GM18909 (cell line): Measurements from ENCODE around the gene NCMAP.
"Not testable (repeated sequence)": the region's sequence is repeated elsewhere in the genome, so short reads cannot be mapped to it uniquely, and the experiment has no call there.

Source experiments
- ATAC-seq: cut with Tn5 transposase; IDR thresholded peaks from one replicate; pipeline ENCODE4 v1.9.1; 2021; ENCODE audit warnings: mild to moderate bottlenecking; ENCODE audit not compliant: unreplicated experiment, poor library complexity

The NCMAP gene, protein sequence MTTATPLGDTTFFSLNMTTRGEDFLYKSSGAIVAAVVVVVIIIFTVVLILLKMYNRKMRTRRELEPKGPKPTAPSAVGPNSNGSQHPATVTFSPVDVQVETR

DNA sequence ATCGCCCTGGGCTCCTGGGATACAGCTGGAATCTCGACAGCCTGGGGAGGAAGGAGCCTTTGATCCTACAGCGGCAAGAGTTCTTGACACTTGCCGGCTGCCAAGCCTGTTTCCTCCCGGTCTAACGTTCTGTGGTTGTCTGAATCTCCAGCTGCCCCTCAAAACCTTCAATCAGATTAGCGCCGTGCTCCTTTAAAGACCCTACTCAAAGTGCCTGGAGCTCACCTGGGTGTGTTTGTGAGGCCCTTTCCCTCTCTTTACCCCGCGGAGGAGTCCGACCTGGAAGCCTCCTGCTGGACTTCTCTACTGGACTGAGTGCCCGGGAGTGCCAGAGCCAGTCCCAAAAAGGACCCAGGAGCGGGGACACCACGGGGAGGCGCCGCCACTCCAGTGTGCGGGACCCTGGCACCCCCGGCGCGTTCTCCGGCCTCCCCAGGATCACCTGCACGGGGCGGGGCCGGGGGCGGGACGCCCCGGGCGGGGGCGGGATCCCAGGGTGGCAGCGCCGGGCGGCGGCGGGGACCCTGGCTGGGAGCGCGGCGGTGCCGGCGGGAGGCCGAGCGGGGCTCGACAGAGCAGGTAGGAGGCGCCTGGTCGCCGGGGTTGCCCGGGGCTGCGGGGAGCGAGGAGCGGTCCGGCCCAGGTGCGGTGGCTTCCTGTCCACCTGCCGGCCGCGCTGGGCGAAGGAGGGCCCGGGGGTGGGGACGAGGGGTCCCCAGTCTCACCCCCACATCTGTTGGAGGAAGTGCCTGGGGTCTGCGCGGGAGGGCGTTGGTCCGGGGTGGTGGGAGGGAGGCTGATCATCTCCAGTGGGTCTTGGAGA lies at the start of gene NCMAP:
NCMAP (plus strand) TSS at position 497 of the 823 bp plus-strand sequence. CDS start 39,344 bp downstream, outside the sequence.
- no peak for ATAC-seq

DNA sequence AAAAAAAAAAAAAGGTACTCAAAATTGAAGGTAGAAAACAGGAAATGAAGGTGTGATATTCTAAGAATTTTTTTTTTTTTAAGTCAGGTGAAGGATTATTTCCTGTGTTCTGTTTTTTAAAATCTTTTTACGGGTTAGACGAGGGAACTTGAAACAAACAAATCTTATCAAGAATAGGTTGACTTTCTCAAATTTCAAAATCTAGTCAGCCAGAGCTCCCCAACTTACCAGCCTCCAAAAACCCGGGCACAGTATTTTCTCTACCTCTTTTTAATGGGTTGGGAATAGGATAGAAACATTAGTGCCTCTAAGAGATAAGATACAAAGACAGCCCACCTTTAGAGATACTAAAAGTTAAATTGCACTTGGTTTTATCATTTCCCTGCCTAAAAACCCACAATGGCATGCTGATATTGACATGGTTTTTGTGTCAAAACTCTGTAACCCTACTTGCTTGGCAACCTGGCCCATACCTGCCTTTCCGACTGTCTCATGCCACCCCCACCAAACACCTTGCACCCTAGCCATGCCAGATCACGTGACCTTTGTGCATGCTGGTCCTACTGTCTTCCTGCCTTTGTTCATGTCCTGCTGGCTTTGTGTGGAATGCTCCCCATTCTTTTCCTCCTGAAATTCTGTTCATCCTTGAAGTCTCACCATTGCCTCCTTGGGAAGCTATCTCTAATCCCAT lies 49.1 kb upstream of the NCMAP start:
- no peak for ATAC-seq

DNA sequence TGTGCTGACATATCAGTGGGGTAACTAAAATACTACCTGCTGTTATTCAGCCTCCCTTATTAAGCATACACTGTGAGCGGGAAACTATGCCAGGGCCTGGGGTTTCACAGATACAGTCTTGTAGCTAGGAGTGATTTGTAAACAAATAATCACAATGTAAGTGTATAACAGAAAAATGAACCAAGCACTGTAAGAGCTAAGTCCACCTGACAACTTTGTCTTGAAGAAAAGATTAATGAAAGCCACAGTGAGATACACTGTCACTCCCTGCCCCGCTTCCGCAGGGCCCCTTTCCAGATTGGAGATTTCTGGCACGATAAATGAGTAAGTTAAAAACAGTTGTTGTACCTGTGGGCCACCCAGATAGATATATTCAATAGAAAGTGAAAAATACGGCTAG lies 48.5 kb upstream of the NCMAP start:
- no peak for ATAC-seq

GRCh38 chr1:24508911-24509310 lies 47.0 kb upstream of the NCMAP start:
- ATAC-seq, result no peak

DNA sequence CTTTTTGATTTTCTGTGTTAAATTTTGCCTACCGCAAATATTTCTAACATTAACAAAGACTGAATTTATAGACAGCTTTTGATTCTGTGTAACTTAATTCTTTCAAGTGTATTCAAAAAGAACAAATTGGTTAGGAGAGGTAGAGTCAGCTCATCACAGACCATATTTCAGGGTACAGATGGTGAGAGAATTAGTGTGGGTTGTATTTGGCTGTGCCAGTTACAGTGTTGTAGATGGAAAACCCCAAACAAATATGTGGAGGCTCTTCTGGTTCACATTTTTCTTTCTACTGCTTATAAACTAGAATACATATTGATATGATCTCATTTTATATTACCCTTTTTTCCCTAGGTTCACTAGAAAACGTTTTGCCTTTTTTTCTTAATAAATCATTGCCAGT lies 42.2 kb upstream of the NCMAP start:
- ATAC-seq, result no peak

DNA sequence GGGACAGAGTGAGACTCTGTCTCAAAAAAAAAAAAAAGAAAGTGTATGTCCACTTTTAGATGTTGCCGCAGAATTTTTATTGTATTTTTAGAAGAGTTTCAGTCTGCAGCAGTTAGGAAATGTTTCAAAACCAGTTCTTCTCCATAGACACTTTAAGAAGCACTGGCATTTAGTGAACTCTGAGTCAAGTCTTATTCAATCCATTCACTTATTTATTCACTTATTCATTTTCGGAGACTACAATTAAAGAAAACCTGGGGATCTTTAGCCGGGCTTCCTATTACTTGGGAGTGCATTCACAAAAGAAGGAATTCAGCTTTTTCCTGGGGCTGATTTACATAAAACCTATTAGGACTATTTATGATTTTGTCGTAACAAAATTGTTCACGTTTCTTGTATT lies 40.9 kb upstream of the NCMAP start:
- no peak for ATAC-seq

DNA sequence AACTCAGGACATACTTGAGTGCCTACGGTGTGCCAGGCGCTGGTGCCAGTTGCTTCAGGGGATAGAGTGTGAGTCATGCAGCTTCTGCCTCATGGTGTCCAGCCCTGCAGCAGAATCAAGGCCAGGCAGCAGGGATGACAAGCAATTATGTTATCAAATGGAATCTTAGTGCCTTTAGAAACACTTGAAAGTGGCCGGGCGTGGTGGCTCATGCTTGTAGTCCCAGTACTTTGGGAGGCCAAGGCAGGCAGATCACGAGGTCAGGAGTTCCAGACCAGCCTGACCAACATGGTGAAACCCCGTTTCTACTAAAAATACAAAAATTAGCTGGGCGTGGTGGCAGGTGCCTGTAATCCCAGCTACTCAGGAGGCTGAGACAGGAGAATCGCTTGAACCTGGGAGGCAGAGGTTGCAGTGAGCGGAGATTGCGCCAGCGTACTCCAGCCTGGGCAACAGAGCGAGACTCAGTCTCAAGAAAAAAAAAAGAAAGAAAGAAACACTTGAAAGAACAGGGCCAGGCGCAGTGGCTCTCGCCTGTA lies 40.1 kb upstream of the NCMAP start:
- not testable (repeated sequence) for ATAC-seq

- ATAC-seq, result no peak
These were observed 39.4 kb upstream of the NCMAP start for GRCh38 chr1:24516506-24516905.

DNA sequence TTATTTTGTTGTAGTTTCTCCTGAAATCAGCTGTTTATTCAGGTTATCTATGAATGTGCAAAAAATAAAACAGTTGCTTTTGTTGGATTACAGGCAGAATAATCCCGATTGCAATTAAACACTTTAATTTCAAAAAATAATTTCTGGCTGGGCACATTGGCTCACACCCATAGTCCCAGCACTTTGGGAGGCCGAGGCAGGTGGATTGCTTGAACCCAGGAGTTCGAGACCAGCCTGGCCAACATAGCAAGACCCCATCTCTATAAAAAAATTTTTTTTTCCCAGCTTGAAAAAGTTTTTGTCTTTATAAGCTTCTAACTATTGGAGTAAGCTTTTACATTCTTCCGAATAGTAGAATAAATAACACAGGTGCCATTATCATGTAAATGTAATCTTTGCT lies 38.0 kb upstream of the NCMAP start:
- ATAC-seq, result no peak

DNA sequence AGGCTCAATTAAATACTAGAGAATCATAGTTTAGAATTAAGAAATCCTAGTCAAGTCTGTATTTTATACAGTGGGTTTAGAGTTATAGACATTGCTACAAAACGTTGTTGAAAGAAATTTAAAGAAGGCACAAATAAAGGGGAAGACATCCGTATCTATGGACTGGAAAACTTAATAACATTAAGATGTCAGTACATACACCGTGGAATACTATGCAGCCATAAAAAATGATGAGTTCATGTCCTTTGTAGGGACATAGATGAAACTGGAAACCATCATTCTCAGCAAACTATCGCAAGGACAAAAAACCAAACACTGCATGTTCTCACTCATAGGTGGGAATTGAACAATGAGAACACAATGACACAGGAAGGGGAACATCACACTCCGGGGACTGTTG lies 35.6 kb upstream of the NCMAP start:
- not testable (repeated sequence) for ATAC-seq

DNA sequence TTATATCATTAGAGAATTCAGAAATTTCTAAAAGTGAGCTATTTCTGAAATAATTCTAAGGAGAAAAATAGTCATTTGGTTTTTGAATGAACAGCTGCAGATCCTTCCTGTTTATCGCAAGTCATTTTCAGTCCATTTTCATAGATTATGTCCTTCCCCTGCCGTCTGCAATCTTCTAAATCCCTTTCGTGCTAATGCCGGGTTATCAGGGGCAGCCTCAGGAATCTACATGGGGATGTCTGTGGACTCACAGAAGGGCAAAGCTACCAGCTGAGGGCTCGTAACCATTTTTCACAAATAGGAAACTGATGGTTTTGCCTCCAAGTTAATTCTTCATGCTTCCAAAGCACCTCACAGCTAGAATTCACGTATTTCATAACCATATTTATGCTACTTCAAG lies 30.3 kb upstream of the NCMAP start:
- ATAC-seq, result no peak

DNA sequence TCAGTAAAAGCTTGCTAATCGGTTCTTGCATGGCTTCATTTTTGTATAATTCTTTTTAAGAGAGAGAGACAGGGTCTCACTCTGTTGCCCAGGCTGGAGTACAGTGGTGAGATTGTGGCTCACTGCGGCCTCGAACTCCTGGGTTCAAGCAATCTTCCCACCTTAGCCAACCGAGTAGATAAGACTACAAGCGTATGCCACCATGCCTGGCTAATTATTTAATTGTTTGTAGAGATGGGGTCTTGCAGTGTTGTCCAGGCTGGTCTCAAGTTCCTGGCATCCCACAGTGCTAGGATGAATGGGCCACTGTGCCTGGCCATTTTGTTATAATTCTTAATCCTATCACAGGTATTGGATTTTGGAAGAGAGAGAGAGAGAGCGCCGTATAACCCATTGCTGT lies 29.8 kb upstream of the NCMAP start:
- ATAC-seq, result no peak

GRCh38 chr1:24526940-24527542 lies 28.8 kb upstream of the NCMAP start:
- no peak for ATAC-seq

- ATAC-seq, result no peak
These were observed 27.1 kb upstream of the NCMAP start for GRCh38 chr1:24528744-24529143.

- ATAC-seq, result not testable (repeated sequence)
These were observed 26.6 kb upstream of the NCMAP start for GRCh38 chr1:24529292-24529691.

DNA sequence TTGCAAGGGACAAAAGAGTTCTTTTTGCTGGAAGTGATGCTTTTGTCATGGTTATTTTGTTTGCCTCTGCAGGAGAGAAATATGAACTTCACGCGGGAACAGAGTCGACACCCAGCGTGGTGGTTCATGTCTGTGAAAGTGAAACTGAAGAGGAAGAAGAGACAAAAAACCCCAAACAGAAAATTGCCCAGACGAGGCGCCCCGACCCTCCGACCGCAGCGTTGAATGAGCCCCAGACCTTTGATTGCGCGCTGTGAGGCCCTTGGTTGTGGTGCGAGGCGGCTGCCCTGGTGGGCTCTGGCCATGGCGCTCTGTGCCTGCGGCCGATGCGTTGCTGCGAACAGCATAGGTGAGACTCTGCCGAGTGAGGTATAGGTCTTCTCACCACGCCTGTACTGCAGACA lies 20.9 kb upstream of the NCMAP start:
- no peak for ATAC-seq

- ATAC-seq, result no peak
These were observed 20.1 kb upstream of the NCMAP start for GRCh38 chr1:24535778-24536177.

- no peak for ATAC-seq
These were observed 19.5 kb upstream of the NCMAP start for GRCh38 chr1:24536391-24536840.

- ATAC-seq, result no peak
These were observed 15.6 kb upstream of the NCMAP start for GRCh38 chr1:24540051-24540905.
